NCI-H524 treated with DMSO at 0.1 percent for 48 hours (cell line): ENCODE results near the gene RUSC1.
"Not testable (repeated sequence)": the region's sequence is repeated elsewhere in the genome, so short reads cannot be mapped to it uniquely, and the experiment has no call there.

Experiments
- DNase-seq: peaks from one replicate; lab custom pipeline; 2025; lab: John Stamatoyannopoulos, UW

The RUSC1 gene, protein sequence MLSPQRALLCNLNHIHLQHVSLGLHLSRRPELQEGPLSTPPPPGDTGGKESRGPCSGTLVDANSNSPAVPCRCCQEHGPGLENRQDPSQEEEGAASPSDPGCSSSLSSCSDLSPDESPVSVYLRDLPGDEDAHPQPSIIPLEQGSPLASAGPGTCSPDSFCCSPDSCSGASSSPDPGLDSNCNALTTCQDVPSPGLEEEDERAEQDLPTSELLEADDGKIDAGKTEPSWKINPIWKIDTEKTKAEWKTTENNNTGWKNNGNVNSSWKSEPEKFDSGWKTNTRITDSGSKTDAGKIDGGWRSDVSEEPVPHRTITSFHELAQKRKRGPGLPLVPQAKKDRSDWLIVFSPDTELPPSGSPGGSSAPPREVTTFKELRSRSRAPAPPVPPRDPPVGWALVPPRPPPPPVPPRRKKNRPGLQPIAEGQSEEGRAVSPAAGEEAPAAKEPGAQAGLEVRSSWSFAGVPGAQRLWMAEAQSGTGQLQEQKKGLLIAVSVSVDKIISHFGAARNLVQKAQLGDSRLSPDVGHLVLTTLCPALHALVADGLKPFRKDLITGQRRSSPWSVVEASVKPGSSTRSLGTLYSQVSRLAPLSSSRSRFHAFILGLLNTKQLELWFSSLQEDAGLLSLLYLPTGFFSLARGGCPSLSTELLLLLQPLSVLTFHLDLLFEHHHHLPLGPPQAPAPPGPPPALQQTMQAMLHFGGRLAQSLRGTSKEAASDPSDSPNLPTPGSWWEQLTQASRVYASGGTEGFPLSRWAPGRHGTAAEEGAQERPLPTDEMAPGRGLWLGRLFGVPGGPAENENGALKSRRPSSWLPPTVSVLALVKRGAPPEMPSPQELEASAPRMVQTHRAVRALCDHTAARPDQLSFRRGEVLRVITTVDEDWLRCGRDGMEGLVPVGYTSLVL

DNA sequence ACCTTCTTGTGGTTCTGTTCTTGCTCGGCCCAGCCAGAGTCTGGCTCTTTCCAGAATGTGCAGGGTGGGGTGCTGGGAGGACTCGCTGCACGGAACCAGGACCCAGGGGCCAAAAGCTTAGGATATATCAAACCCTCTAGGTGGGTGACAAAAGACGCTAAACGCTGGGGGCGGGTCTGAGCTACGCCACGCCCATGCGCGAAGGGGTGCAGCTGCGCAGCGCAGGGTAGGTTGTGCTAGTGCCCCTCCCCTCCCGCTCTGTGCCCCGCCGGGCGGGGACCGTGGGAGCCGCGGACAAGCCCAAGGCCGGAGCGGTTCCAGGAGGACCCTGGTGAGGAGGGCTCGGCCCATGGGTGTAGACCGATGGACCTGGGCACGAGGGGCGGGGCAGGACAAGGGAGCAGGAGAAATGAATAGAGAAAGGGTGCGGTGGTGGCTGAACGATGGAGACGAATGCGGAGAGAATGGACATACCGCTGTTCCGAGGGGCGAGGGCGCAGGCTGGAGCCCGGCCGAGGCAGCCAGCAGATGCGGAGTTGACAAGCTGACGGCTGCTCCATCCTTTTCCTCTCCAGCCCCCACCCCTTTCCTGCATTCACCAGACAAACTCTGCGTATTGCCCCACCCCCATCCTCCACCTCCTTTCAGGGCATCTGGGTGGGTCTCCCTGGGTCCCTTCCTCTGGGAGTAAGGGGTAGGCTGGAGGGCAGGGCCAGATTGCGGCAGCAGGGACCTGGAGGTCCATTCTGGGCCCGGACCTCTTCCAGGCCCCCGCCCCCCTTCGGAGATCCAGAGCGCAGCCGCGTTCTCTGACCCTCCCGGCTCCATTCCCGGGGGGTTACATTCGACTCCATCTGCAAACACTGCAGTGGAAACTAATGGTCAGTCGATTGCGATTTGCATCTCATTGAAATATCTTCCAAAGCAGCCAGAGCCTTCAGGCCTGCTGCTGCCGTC lies at the start of gene RUSC1:
Gene RUSC1, plus strand, starts transcription at position 234 of the 957 bp plus-strand sequence. CDS start 880 bp downstream, outside the sequence.
- DNase-seq = no peak

DNA sequence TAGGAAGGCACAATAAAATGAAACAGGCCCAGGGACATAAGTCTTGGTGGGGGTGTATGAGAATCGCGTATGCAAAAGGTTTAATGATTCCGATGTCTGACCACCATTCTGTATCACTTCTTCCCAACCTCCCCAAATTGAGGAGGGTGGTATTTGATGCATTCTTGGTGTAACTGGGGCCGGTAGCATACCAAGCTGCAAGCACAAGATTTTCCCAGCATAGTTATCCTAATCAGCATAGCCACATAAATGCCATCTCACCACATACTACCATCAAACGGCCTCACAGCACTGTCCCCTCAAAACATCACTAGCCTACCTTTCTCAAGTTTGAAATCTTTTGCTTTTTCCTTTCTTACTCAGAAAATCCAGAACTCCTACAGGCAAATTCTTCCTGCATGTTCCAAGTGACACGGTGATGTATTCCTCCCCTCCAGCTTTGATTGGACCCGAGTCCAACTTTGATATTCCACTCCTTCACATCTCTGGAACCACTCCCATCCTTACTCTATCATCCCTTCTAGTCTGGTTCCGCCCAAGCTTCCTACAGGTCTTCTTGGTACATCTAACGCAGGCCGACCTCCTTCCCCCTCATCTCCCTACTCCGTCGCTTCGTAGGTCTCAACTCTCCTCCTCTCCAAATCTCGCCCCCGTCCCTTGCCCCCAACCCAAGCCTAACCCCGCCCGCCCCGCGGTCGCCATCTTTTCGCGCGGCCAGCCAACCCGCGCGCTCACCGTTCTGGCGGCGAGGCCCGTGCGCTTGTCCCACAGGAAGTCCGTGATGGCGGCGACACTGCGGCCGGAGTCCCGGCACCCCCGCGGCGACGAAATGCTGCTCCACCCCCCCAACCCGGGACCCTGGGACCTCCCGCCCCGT lies 48.0 kb upstream of the RUSC1 start:
- no peak for DNase-seq

DNA sequence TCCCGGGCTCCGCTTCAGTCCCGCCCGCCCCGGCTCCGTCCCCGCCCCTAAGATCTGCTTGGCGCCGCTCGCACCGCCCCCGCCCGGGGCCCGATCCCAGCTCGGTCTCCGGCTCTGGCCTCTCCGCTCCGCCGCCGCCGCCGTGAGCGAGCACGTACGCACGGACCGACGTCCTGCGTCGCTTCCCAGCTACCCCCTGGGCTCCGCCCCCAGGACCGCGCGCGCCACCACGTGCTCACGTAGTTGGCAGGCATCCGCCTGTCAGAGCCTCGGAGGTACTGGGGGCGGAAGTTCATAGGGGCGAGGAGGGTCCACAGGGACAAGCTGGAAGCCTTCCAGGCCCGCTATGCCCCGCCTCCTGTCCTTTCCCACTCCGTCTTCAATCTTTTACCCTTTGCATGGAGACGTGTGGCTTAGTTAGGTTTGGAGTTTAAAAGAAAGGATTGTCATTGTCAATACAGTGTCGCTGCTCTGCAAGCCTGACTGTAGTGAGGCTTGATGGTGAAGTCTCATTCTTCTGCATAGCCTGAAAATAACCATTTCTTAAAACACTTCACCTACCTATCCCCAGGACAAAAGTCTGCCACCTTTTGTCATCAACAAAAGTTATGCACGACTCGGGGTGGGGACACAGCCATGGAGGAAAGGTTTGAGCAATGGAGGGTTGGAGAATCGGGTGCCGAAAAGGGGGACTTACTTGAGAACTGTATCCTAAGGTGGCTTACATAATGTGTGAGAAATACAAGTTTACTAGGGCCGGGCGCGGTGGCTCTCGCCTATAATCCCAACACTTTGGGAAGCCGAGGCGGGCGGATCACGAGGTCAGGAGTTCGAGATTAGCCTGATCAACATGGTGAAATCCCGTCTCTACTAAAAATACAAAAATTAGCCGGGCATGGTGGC lies 47.1 kb upstream of the RUSC1 start, which contains the start of gene CLK2:
Gene CLK2, minus strand, starts transcription at position 162 of the 903 bp plus-strand sequence. CDS start 2,527 bp downstream, outside the sequence.
- DNase-seq = peak; percentile 76

DNA sequence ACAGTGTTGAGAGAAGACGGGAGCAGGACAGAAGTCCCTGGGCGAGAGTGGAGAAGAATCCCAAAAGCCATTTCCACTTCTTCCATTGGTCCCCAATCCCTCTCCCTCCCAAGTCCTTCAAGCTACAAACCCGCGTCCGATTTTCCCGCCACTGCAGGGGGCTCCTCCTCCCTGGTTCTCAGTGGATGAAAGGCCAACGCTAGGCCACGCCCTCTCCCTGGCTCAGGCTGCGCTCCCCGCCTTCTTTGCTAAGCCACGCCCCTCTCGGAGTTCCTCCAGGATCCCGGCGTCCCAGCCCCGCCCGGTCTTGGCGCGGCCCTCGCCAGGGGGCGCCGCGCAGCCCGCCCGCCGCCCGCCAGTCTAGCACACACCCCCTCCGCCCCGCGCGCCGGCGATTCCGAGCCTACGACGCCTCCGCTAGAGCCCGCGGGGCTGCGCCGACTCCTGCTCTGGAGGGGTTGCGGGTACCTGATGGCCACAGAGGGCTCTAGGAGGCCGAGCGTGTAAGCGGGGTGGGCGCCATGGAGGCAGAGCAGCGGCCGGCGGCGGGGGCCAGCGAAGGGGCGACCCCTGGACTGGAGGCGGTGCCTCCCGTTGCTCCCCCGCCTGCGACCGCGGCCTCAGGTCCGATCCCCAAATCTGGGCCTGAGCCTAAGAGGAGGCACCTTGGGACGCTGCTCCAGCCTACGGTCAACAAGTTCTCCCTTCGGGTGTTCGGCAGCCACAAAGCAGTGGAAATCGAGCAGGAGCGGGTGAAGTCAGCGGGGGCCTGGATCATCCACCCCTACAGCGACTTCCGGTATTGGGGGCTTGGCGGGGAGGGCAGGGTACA lies 43.4 kb upstream of the RUSC1 start, which contains the start of gene HCN3:
Gene HCN3, plus strand, starts transcription at position 394 of the 832 bp plus-strand sequence. Its CDS starts 128 bp downstream, at position 522.
- DNase-seq = peak; percentile 71

DNA sequence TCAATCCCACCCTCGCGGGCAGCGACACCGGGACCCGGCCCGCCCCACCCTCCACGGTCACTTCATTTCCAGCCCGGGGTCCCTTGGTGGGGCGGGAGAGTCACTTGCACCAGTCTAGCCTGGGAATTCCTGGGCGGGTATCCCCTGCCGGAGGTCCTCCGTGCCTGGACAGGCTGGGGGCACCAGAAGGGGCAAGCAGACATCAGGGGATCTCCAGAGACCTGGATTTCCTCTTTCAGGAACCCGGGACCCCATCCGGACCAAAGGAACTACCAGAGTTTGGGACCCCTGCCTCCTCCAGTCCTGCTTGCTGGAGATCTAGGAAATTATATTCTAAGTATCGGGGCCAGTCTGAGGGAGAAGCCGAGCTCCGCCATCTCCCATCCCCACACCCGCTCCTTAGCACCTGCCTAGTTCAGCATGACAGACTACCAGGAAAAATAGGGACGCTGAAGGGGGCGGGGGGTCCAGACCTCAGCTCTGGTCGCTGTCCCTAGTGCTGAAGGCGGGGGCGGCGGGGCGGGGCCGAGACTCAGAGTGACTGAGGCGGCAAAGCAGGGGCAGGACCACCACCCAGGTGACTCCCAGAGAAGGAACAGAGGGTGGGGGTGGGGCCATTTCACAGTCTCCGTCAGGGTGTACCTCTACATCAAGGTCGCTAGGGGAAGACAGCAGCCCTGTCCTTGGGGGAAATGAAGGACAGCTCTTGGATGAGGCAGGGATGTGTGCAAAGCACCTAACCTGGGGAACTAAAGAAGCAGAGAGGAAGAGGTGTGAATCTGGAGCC lies 42.6 kb upstream of the RUSC1 start:
- DNase-seq = no peak

DNA sequence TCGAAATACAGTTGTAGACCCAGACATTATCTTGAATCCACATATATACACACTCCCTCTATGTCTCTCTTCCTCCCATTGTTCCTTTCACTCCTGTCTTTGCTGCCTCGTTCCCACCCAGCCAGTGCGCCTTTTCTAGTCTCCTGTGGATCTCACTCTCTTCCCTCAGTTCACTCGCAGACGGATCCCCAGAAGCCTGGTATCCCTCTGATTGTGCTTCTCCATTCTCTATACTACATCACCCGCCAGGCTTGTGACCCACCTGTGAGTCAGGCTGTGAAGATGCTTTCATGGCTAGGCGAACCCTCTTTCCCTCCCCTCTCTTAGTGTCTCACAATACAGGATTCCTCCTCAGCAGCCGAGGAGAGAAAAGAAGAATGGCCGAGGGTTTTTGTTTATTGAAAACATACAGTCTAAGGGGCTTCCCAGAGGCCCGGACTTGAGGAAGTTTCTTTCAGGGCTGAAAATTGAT lies 42.0 kb upstream of the RUSC1 start:
- DNase-seq = no peak

DNA sequence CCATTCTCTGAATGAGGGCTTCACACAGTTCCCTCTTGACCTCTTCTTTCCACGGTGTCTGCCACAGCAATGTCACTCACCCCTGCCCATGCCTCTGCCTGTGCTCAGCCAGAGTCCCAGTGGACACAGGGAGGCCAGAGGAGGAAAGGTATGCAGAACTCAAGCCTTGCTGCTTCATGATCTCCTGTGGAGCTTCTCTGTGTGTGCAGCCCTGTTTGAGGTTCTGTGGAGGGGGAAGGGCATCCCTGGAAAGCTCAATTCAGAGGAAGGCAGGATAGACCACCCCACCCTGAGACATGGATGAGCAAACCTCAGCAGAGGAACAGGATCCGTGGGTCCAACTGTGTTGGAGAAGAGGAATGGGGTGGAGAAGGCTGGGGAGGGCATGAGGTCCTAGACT lies 41.4 kb upstream of the RUSC1 start:
- DNase-seq = no peak

DNA sequence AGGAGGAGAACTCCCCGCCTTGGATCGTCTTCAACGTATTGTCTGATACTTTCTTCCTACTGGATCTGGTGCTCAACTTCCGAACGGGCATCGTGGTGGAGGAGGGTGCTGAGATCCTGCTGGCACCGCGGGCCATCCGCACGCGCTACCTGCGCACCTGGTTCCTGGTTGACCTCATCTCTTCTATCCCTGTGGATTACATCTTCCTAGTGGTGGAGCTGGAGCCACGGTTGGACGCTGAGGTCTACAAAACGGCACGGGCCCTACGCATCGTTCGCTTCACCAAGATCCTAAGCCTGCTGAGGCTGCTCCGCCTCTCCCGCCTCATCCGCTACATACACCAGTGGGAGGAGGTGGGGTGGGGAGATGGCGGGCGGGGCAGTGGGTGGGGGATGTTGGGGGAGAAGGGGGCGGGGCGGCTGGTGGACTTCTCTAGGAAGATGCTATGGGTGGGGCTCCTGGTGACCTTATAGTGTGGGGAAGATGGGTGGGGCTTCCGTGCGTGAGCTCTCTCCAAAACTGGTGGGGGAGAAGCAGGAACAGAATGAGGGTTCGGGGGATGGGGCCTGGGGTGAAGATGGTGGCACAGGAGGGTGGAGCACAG lies 38.1 kb upstream of the RUSC1 start:
- DNase-seq = no peak

DNA sequence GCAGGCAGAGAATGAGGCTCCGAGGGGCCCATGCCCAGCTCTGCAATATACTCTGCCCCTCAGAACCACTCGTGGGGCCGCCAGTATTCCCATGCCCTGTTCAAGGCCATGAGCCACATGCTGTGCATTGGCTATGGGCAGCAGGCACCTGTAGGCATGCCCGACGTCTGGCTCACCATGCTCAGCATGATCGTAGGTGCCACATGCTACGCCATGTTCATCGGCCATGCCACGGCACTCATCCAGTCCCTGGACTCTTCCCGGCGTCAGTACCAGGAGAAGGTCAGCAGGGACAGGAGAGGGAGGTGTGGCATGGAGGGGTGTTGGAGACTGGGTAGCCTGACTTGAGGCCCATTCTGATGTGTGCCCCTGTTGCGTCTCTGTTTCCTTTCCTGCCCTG lies 36.2 kb upstream of the RUSC1 start:
- DNase-seq = no peak

DNA sequence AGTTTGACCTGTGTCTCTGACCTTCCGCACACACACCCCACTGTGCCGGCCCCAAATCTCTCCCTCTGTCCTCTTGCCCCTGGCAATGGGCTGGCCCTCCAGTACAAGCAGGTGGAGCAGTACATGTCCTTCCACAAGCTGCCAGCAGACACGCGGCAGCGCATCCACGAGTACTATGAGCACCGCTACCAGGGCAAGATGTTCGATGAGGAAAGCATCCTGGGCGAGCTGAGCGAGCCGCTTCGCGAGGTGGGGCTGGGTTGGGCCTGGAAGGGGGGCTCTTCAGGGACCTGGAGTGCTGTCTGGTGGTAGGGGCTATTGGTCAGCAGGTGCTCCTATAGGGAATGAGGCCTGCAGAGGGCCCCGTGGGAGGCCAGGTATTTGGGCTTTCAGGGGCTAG lies 35.6 kb upstream of the RUSC1 start:
- no peak for DNase-seq

DNA sequence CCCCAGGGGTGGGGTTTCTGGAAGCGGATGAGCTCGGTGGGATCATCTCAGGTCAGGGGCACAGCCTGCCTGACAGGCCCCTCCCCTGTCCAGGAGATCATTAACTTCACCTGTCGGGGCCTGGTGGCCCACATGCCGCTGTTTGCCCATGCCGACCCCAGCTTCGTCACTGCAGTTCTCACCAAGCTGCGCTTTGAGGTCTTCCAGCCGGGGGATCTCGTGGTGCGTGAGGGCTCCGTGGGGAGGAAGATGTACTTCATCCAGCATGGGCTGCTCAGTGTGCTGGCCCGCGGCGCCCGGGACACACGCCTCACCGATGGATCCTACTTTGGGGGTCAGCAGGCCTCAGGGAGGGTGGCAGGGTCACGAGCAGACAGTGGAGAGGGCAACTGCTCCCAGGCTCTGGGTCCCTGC lies 35.1 kb upstream of the RUSC1 start:
- DNase-seq = no peak

DNA sequence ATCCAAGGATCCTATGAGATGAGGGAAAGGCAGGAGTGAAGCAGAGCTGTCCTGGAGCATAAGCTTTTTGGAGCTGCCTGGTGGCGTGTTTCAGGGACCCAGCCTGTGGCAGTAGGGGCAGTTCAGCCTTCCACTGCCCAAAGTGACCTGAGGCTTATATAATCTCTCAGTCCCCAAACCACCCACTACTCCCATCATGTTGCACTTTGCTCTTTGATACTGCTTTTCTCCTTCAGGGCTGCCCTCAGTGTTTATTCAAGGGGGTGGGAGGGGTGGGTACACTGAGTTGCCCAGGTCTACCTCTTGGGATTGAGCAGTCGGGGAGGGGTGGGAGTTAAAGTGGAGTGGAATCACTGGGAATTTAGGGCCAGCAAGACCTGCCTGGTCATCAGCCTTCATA lies 34.1 kb upstream of the RUSC1 start:
- no peak for DNase-seq

DNA sequence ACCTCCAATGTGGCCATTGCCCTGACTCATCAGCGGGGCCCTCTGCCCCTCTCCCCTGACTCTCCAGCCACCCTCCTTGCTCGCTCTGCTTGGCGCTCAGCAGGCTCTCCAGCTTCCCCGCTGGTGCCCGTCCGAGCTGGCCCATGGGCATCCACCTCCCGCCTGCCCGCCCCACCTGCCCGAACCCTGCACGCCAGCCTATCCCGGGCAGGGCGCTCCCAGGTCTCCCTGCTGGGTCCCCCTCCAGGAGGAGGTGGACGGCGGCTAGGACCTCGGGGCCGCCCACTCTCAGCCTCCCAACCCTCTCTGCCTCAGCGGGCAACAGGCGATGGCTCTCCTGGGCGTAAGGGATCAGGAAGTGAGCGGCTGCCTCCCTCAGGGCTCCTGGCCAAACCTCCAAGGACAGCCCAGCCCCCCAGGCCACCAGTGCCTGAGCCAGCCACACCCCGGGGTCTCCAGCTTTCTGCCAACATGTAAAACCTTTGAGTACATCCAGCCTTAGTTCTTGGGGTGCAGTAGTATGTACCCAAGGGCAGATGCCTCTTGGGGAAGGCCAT lies 32.6 kb upstream of the RUSC1 start:
- DNase-seq = no peak

DNA sequence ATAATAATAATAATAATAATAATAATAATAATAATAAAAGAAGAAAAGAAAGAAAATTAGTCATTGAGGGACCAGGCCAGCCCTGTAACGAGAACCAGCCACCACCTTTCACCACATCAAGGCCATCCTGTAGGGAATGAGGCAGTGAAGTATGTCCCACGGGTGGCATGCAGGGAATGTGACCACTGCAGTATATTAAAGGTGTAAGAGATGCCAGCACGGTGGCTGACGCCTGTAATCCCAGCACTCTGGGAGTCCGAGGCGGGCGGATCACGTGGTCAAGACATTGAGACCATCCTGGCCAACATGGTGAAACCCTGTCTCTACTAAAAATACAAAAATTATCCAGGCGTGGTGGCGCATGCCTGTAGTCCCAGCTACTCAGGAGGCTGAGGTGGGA lies 29.7 kb upstream of the RUSC1 start:
- DNase-seq = not testable (repeated sequence)

DNA sequence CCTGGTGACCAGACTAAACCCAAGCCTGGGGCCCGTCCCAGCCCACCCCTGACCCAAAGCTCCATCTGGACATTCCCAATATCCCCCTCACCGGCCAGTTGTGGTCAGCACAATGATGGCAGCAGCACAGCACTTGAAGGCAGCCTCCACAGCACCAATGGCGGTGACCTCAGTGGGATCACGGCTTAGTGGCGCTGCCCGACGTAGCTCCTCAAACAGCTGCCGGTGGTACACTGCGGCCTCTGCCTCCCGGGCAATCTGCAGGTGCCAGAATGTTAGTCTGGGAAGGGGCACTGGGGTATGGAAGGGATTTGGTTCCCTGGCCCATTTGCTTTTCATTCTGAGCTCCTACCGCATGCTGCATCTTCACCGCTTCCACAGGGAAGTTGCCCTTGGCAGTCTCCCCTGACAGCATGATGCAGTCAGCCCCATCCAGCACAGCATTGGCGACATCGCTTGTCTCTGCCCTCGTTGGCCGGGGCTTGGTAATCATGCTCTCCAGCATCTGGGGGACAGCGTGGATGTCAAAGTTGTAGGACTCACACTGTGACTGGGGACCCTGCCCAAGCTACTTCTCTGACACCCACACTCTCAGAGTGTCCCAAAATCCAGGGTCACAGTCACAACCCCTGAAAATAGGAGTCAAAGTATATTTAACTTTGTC lies 27.5 kb upstream of the RUSC1 start:
- DNase-seq = no peak

DNA sequence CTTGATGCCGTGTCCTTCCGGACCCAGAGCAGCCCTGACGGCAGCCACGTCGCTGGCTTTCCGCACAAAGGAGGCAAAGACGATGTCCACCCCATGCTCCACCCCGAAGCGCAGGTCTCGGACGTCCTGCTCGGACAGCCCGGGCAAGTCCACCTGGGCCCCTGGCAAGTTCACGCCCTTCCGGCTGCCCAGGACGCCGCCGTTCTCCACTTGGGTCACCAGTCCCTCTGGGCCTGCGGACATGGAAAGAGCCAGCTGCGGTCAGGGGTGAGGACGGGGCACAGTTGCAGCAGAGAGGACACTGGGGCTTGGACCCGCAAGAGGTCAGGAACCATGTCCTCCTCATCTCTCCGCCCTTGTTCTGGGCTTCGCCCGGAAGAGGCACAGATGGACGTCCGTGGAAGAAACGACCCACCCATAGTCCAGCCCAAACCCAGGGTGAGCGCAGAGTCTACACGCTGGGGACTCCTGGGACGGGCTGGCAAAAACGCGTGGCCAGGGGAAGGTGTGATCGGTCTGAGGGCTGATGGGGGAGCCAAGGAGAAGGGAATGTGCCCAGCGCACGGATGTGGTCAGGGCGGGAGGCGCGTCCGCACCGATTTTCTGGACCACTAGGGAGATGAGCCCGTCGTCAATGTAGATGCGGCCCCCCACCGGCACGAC lies 26.0 kb upstream of the RUSC1 start:
- DNase-seq = no peak
